Duodenal mucosa (tissue), 2 donors: ENCODE measurements around the gene ASTL.

Source experiments
- H3K27ac ChIP-seq: one replicate; pipeline ENCODE4 v1.7.0; 2013; ENCODE audit warnings: low read depth, low read length
- H3K27me3 ChIP-seq, 2 donors: one replicate each; pipeline ENCODE4 v1.7.0; 2013; ENCODE audit warnings: low read length in 2 of 2, control low read depth in 1 of 2; ENCODE audit not compliant: insufficient read depth in 2 of 2, control insufficient read depth in 1 of 2
- H3K36me3 ChIP-seq, 2 donors: one replicate each; pipeline ENCODE4 v1.7.0; 2013; ENCODE audit warnings: low read length in 2 of 2, control low read depth in 1 of 2; ENCODE audit not compliant: insufficient read depth in 2 of 2, control insufficient read depth in 1 of 2
- H3K4me1 ChIP-seq, 2 donors: one replicate each; pipeline ENCODE4 v1.7.0; 2013; ENCODE audit warnings: low read length in 2 of 2, control low read depth in 1 of 2; ENCODE audit not compliant: insufficient read depth in 2 of 2, control insufficient read depth in 1 of 2
- H3K4me3 ChIP-seq, 2 donors: one replicate each; pipeline ENCODE4 v1.7.0; 2013; ENCODE audit warnings: low read length in 2 of 2, low read depth in 1 of 2
- H3K9ac ChIP-seq, 2 donors: one replicate each; pipeline ENCODE4 v1.7.0; 2013; ENCODE audit warnings: low read length in 2 of 2, low read depth in 1 of 2
- H3K9me3 ChIP-seq, 2 donors: one replicate each; pipeline ENCODE4 v1.7.0; 2013; ENCODE audit warnings: low read length in 2 of 2, control low read depth in 1 of 2; ENCODE audit not compliant: control insufficient read depth in 1 of 2

Gene ASTL

GRCh38 chr2:96111823-96112500 lies 26.3 kb downstream of the ASTL start:
- H3K4me1 ChIP-seq = peaks cover 0 to 3% of the 10 kb centered on the region in 2 donors
- H3K4me3 ChIP-seq = no peak overlapping the region
- H3K27me3 ChIP-seq = peaks cover 0 to 4% of the 10 kb centered on the region in 2 donors
- no peak overlapping the region for H3K9ac ChIP-seq
- H3K27ac ChIP-seq = no peak overlapping the region
- no peaks in the 10 kb centered on the region for H3K36me3 ChIP-seq
- no peaks in the 10 kb centered on the region for H3K9me3 ChIP-seq

- H3K9ac ChIP-seq = no peak overlapping the region
- H3K4me1 ChIP-seq = peaks cover 0 to 3% of the 10 kb centered on the region in 2 donors
Measured at GRCh38 chr2:96111257-96111640, 27.1 kb downstream of the ASTL start.

GRCh38 chr2:96110621-96111256 lies 27.6 kb downstream of the ASTL start:
- Histone ChIP-seq H3K4me1 (peaks cover 0 to 3% of the 10 kb centered on the region in 2 donors), H3K9ac (no peak overlapping the region), H3K27me3 (no peaks in the 10 kb centered on the region), H3K9me3 (peaks cover 0 to 3% of the 10 kb centered on the region in 2 donors), H3K4me3 (no peak overlapping the region), H3K27ac (no peak overlapping the region), H3K36me3 (no peaks in the 10 kb centered on the region)

More at GRCh38 chr2:96111257-96111640, 27.1 kb downstream of the ASTL start:
- Histone ChIP-seq H3K27ac (no peak overlapping the region), H3K4me3 (no peak overlapping the region), H3K36me3 (no peaks in the 10 kb centered on the region), H3K27me3 (peaks cover 0 to 4% of the 10 kb centered on the region in 2 donors), H3K9me3 (no peaks in the 10 kb centered on the region)

GRCh38 chr2:96109931-96110511 lies 28.3 kb downstream of the ASTL start:
- no peak overlapping the region for H3K9ac ChIP-seq
- peaks cover 7 to 10% of the 10 kb centered on the region in 2 donors for H3K9me3 ChIP-seq
- H3K27ac ChIP-seq = no peak overlapping the region
- H3K4me3 ChIP-seq = no peak overlapping the region
- H3K36me3 ChIP-seq = no peaks in the 10 kb centered on the region
- H3K27me3 ChIP-seq = no peaks in the 10 kb centered on the region
- peaks cover 0 to 3% of the 10 kb centered on the region in 2 donors for H3K4me1 ChIP-seq

GRCh38 chr2:96109361-96109680 lies 29.0 kb downstream of the ASTL start:
- no peak overlapping the region for H3K9ac ChIP-seq
- peaks cover 8 to 11% of the 10 kb centered on the region in 2 donors for H3K9me3 ChIP-seq
- H3K27ac ChIP-seq = no peak overlapping the region
- H3K36me3 ChIP-seq = no peaks in the 10 kb centered on the region
- H3K4me1 ChIP-seq = peaks cover 0 to 3% of the 10 kb centered on the region in 2 donors
- no peaks in the 10 kb centered on the region for H3K27me3 ChIP-seq
- H3K4me3 ChIP-seq = no peak overlapping the region

DNA sequence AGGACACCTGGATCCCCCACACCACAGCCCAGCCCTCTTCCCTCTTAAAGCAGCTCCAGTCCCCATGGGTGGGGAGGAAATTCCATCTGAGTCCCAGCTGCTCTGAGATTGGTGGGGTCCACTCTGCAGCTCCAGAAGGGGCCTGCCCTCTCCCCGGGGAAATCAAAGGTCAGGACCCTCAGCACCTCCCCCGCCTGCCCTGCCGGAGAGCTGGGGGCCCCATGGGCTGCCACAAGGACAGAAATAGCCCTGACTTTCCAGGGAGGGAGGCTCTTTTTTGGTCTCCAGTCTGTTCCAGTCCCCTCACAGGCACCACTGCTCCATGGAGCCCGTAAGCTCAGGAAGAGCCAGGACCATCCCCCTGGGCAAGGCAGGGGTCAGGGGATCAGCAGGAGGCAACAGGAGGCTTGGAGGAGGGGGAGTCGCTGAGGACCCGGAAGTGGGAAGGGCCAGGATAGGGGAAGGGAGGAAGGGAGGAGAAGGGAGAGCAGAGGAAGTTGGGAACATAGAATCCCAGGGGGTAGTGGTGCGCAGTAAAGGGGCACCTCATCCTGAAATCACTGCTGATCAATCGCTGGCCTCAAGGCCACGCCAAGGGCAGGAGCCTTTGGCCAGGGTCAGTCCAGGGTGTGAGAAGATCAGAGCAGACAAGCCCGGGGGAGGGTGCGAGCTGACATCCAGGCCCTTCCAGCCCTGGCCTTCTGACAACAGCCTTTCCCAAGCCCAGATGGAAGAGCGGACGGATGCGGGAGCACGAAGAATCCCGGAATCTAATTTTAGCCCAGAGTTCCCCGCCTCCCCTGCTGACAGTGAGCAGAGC lies 29.6 kb downstream of the ASTL start:
- H3K4me3 ChIP-seq = no peak overlapping the region
- no peaks in the 10 kb centered on the region for H3K36me3 ChIP-seq
- H3K9me3 ChIP-seq = peaks cover 8 to 11% of the 10 kb centered on the region in 2 donors
- no peak overlapping the region for H3K9ac ChIP-seq
- no peaks in the 10 kb centered on the region for H3K27me3 ChIP-seq
- no peak overlapping the region for H3K27ac ChIP-seq
- peaks cover 0 to 3% of the 10 kb centered on the region in 2 donors for H3K4me1 ChIP-seq

DNA sequence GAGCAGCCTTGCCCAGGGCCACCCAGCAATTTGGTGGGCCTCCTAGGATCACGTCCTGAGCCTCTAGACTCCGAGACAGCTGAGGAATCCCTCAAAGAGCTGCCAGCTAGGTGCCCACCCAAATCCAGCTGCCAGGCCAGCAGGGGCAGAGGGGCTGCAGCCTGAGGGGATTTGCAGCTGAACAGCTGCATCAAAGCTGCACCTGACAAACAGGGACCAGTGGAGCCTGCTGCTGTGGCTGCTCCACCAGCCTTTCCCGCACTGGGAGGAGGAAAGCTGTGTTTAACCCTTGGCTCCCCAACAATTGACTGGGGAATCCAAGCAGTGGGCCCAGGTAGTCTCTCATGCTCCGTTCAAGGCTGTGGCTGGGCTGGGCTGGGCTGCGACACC lies 30.2 kb downstream of the ASTL start:
- Histone ChIP-seq H3K4me1 (peaks cover 0 to 3% of the 10 kb centered on the region in 2 donors), H3K9ac (no peak overlapping the region), H3K36me3 (no peaks in the 10 kb centered on the region), H3K27me3 (no peaks in the 10 kb centered on the region), H3K4me3 (no peak overlapping the region), H3K9me3 (peaks cover 8 to 11% of the 10 kb centered on the region in 2 donors), H3K27ac (no peak overlapping the region)

GRCh38 chr2:96107708-96108065 lies 30.6 kb downstream of the ASTL start:
- Histone ChIP-seq H3K4me3 (no peak overlapping the region), H3K27ac (no peak overlapping the region), H3K9ac (no peak overlapping the region)

GRCh38 chr2:96106991-96107707 lies 31.2 kb downstream of the ASTL start:
- no peak overlapping the region for H3K4me3 ChIP-seq
- H3K36me3 ChIP-seq = no peaks in the 10 kb centered on the region
- peaks cover 8 to 11% of the 10 kb centered on the region in 2 donors for H3K9me3 ChIP-seq
- peaks cover 0 to 3% of the 10 kb centered on the region in 2 donors for H3K4me1 ChIP-seq
- H3K27ac ChIP-seq = no peak overlapping the region
- no peaks in the 10 kb centered on the region for H3K27me3 ChIP-seq
- H3K9ac ChIP-seq = no peak overlapping the region

More at GRCh38 chr2:96107708-96108065, 30.6 kb downstream of the ASTL start:
- peaks cover 0 to 3% of the 10 kb centered on the region in 2 donors for H3K4me1 ChIP-seq
- peaks cover 8 to 11% of the 10 kb centered on the region in 2 donors for H3K9me3 ChIP-seq
- H3K36me3 ChIP-seq = no peaks in the 10 kb centered on the region
- H3K27me3 ChIP-seq = no peaks in the 10 kb centered on the region
